ENCODE data around the gene TAS2R13.

DNA sequence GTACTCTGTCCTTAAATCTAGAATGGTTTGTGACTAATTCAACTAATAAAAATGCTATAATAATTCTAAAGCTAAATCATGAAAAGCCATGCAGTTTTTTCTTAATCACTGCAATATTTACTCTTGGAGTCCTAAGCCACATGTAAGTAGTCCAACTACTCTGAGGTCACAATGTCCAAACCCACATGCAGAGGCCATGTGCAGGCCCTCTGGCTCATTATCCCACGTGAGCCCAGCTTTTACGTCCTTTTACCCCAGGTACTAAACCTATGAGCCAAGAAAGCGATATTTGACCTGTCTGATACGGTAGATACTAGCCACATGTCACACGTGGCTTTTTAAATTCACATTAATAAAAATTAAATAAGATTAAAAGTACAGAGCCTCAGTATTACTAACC lies 12.5 kb downstream of the TAS2R13 start:
- TF ChIP-seq CTCF (IDR thresholded peaks at IDR 0.05) (no peak), POLR2A (IDR thresholded peaks at IDR 0.05) (no peak)
